Spleen (tissue), 7 donors: ENCODE data around the gene PBRM1.

ENCODE experiments used
- CTCF ChIP-seq, 11 experiments: fragments of 200-600 bp in 7 of 11; fragments of 450-650 bp in 4 of 11; sonication (generic) in 4 of 11; IDR thresholded peaks in 8 of 11; conservative IDR thresholded peaks in 3 of 11; 1 replicate in 7 of 11; 2 replicates in 4 of 11; pipeline versions ENCODE4 v1.4.0 to v1.8.0; 2016 to 2021; ENCODE audit warnings: antibody characterized with exemption in 11 of 11, inconsistent platforms in 4 of 11, mild to moderate bottlenecking in 1 of 11
- POLR2A ChIP-seq, 3 donors: fragments of 450-650 bp; IDR thresholded peaks; one replicate each; pipeline ENCODE4 v1.5.1; 2017; ENCODE audit warnings: antibody characterized with exemption in 3 of 3, mild to moderate bottlenecking in 1 of 3
- POLR2AphosphoS5 ChIP-seq, 3 donors: sonication (generic); formaldehyde crosslinking; IDR thresholded peaks; one replicate each; pipeline ENCODE4 v1.5.1; 2017; ENCODE audit warnings: antibody characterized with exemption in 3 of 3
- donor health status: DM: no; HTN: no; CAD: no; lungs with moderate emphysema.
- donor health status: DM: no; HTN: no; CAD: no.
- donor health status: DM: no; HTN: no; CAD: no.

- no peak for TF ChIP-seq CTCF (IDR thresholded peaks at IDR 0.05 in 8 of 11, conservative IDR thresholded peaks at IDR 0.05 in 3 of 11)
- TF ChIP-seq POLR2A (IDR thresholded peaks at IDR 0.05) = no peak
- no peak for TF ChIP-seq POLR2AphosphoS5 (IDR thresholded peaks at IDR 0.05)
Observed at GRCh38 chr3:52707585-52707984, 21.9 kb upstream of the PBRM1 start.
